HFFc6 (cell line): ENCODE measurements around the gene GADL1. TPM values are rescaled to one million over a fixed set of nuclear protein-coding genes. Genes with fewer than 3 reads are reported as not detected.

Source experiments
- DNase-seq: peaks from one replicate; pipeline ENCODE4 v3.0.0-alpha.2; 2018
- H3K27ac Mint-ChIP-seq: 2 replicates; pipeline ENCODE4 v1.8.0; 2020; ENCODE audit warnings: mild to moderate bottlenecking, mixed read lengths
- H3K27me3 Mint-ChIP-seq: 2 replicates; pipeline ENCODE4 v1.8.0; 2021; ENCODE audit warnings: mild to moderate bottlenecking, moderate library complexity, mixed read lengths; ENCODE audit not compliant: insufficient read depth
- H3K36me3 Mint-ChIP-seq: 2 replicates; pipeline ENCODE4 v1.8.0; 2021; ENCODE audit warnings: low read depth, mixed read lengths
- H3K4me1 Mint-ChIP-seq: 2 replicates; pipeline ENCODE4 v1.8.0; 2020; ENCODE audit warnings: low read depth, mixed read lengths
- H3K4me3 Mint-ChIP-seq: 2 replicates; pipeline ENCODE4 v1.8.0; 2020; ENCODE audit warnings: mild to moderate bottlenecking, moderate library complexity, mixed read lengths
- H3K9me3 Mint-ChIP-seq: 2 replicates; pipeline ENCODE4 v1.8.0; 2020; ENCODE audit warnings: mild to moderate bottlenecking, mixed read lengths
- total RNA-seq, 6 experiments: library from RNA; stranded (reverse); fragmentation: NEBNext Ultra II Directional; extraction: Animal tissue kit (Norgen Biotek cat#: 25700); gene quantifications; 2 replicates in 1 of 6; 3 replicates in 5 of 6; pipeline ENCODE4 v1.2.3, GENCODE V29; 2021
- TF ChIP-seq, protein P1 (sequence below): fragments of 200-600 bp; sonication (generic); IDR thresholded peaks from 2 replicates; pipeline ENCODE4 v1.5.0; 2021; ENCODE audit warnings: antibody characterized with exemption, mild to moderate bottlenecking

Gene GADL1
- total RNA-seq, 6 experiments from 2014 or later = not detected

DNA sequence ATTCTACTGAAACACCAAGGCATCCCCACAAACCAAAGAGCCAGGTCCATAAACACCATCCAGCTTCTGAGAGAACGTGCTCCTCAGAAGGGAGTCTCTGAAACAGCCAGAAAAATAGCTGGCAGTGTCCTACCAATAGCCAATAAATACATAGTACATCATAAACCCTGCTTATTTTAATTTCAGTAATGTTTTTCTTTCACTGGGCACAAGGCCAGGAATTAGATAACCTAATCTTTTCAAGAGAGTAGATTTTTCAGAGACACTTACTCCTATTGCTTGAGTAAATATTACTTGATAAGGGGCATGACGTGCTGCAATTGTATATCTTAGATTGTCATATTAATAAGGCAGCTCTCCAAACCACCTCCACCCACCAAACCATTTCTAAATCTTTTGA lies 22.7 kb downstream of the GADL1 start:
- no peaks in the 10 kb centered on the region for H3K4me1 Mint-ChIP-seq
- H3K27ac Mint-ChIP-seq = no peak overlapping the region
- no peaks in the 10 kb centered on the region for H3K36me3 Mint-ChIP-seq
- DNase-seq = no peak
- no peak overlapping the region for H3K4me3 Mint-ChIP-seq
- no peaks in the 10 kb centered on the region for H3K9me3 Mint-ChIP-seq
- H3K27me3 Mint-ChIP-seq = peaks cover 12% of the 10 kb centered on the region
- TF ChIP-seq, protein P1, sequence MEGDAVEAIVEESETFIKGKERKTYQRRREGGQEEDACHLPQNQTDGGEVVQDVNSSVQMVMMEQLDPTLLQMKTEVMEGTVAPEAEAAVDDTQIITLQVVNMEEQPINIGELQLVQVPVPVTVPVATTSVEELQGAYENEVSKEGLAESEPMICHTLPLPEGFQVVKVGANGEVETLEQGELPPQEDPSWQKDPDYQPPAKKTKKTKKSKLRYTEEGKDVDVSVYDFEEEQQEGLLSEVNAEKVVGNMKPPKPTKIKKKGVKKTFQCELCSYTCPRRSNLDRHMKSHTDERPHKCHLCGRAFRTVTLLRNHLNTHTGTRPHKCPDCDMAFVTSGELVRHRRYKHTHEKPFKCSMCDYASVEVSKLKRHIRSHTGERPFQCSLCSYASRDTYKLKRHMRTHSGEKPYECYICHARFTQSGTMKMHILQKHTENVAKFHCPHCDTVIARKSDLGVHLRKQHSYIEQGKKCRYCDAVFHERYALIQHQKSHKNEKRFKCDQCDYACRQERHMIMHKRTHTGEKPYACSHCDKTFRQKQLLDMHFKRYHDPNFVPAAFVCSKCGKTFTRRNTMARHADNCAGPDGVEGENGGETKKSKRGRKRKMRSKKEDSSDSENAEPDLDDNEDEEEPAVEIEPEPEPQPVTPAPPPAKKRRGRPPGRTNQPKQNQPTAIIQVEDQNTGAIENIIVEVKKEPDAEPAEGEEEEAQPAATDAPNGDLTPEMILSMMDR = no peak

DNA sequence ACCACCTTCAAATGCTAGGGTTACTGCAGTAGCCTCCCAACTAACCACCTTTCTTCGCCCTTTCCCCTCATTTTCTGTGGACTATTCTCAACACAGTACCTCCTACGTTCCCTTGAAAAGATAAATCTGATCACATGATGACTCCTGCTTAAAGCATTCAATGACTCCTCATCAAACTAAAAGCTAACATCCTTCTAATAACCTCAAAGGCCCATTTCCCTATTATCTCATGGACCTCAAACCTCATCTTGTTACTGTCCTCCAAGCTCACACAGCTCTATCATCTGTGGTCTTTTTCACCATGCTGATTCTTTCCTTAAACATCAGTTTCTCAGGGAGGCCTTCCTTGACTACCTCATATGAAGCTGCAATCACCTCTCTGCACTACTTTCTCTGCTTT lies 29.6 kb downstream of the GADL1 start:
- Mint-ChIP-seq H3K27me3 (peaks cover 2% of the 10 kb centered on the region), H3K4me1 (no peaks in the 10 kb centered on the region; the same call in 1 of the 2 replicates), H3K36me3 (no peaks in the 10 kb centered on the region), H3K27ac (no peak overlapping the region), H3K9me3 (no peaks in the 10 kb centered on the region), H3K4me3 (no peak overlapping the region)
- DNase-seq = no peak
- TF ChIP-seq, protein P1 = no peak

- no peak overlapping the region for H3K27ac Mint-ChIP-seq
- H3K27me3 Mint-ChIP-seq = peaks cover 2% of the 10 kb centered on the region
- TF ChIP-seq, protein P1 = no peak
- no peak overlapping the region for H3K4me3 Mint-ChIP-seq
- DNase-seq = no peak
- H3K4me1 Mint-ChIP-seq = no peaks in the 10 kb centered on the region; the same call in 1 of the 2 replicates
- no peaks in the 10 kb centered on the region for H3K36me3 Mint-ChIP-seq
- H3K9me3 Mint-ChIP-seq = no peaks in the 10 kb centered on the region
Observed at GRCh38 chr3:30864132-30864531, 30.3 kb downstream of the GADL1 start.

GRCh38 chr3:30862004-30862403 lies 32.5 kb downstream of the GADL1 start:
- Mint-ChIP-seq H3K4me3 (no peak overlapping the region), H3K27ac (no peak overlapping the region), H3K36me3 (no peaks in the 10 kb centered on the region), H3K4me1 (no peaks in the 10 kb centered on the region; the same call in 1 of the 2 replicates), H3K27me3 (peaks cover 2% of the 10 kb centered on the region), H3K9me3 (no peaks in the 10 kb centered on the region)
- TF ChIP-seq, protein P1 = no peak
- DNase-seq = no peak

GRCh38 chr3:30858894-30859389 lies 35.5 kb downstream of the GADL1 start:
- H3K27me3 Mint-ChIP-seq = peaks cover 3% of the 10 kb centered on the region
- no peak overlapping the region for H3K27ac Mint-ChIP-seq
- H3K9me3 Mint-ChIP-seq = no peaks in the 10 kb centered on the region
- DNase-seq = no peak
- H3K36me3 Mint-ChIP-seq = no peaks in the 10 kb centered on the region
- TF ChIP-seq, protein P1 = no peak
- H3K4me3 Mint-ChIP-seq = no peak overlapping the region
- no peaks in the 10 kb centered on the region for H3K4me1 Mint-ChIP-seq
